Stromal cell of bone marrow (primary cell): ENCODE results near the gene CHID1.

Experiments
- DNase-seq: peaks from one replicate; pipeline ENCODE4 v3.0.0-alpha.2; 2012; ENCODE audit warnings: low read depth

CHID1 gene

DNA sequence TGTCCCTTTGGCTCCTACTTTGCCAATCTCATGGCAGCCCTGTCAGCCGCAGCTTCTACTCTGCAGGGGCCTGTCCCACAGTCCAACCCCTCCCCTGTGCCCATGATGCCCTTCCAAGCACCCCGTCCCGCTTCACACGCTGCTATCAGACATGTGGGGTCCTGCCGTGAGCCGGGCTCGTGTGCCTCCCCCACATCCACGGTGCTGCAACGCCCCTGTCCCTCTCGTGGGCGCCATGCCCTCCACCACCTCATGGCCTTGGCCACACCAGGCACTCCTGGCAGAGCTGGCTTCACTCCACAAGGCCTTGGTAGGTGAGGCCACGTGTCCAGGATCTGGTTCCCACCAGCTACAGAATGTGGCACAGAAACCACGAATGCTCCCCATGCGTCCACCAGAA is 23.0 kb downstream of the CHID1 start:
- DNase-seq = no peak

DNA sequence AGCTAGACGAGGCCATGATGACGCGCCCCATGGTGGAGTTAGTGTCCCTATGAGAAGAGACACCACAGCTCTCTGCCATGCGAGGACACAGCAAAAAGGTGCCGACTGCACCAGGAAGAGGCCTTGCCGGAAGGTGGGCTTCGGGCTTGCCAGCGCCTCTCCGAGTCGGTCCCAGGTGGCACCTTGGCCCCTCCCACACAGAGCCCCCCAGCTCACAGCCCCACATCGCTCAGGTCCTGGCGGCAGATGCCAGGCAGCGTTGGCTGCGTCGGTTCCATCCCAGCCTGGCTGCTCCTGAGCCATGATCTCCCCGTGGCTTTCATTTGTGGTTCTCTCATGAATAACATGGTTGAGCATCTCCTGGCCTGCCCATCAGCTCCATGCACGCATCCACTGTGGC is 24.0 kb downstream of the CHID1 start:
- DNase-seq = no peak

DNA sequence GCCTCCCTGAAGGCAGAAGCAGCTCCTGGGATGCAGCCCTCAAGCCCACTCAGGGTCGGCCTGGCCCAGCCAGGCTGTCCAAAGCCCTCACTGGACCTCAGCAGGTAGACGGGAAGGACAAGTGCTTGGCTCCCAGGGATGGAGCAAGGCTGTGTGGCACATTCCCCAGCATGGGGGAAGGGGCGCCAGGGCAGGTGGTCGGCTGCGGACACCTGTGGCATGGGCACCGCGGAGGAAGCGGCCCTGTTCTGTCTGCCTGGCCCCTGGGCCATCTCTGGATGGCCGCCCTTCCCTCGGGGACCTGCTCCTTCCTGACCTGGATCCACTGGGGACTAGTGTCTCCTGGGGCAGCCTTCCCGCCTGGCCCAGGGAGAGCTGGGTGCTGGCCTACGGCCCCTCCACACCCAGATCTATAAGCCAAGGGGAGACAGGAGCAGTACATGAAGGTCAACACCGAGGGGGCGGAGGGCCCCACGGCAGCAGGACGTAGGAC is 26.0 kb downstream of the CHID1 start:
- DNase-seq = no peak

DNA sequence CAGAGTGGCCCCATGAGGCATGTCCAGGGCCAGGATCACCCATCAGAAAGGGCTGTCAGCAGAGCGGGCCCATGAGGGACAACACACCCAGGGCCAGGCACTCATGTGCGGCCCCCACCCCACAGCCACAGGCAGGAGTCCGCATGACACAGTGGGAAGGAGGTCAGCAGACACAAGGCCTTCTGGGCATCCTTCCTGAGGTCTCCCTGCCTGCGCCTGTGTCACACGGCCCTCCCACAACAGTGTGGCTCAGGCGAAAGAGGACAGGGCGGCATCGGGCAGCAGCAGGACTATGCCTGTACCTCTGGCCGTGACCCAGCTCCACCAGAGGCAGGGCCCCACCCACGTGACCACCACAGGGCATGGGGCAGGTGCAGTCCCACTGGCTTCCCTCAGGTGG is 27.1 kb downstream of the CHID1 start:
- DNase-seq = no peak

DNA sequence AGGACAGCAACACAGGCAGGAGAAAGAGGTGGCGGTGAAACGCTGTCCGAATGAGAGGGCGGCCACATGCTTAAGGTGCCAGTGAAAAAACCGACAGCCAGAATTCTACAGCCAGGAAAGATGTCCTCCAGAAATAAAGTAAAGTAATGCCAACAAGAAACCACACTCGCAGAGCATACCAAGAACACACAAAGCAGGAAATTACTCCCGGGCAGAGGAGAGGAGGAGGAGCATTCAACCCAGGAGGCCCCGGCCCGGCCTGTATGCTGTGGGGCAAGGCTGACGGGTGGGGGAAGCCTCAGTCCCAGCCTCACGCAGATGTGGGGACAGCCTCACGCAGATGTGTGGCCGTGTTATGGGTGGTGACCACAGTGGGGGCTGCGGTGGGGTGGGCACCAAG is 28.0 kb downstream of the CHID1 start:
- DNase-seq = no peak

DNA sequence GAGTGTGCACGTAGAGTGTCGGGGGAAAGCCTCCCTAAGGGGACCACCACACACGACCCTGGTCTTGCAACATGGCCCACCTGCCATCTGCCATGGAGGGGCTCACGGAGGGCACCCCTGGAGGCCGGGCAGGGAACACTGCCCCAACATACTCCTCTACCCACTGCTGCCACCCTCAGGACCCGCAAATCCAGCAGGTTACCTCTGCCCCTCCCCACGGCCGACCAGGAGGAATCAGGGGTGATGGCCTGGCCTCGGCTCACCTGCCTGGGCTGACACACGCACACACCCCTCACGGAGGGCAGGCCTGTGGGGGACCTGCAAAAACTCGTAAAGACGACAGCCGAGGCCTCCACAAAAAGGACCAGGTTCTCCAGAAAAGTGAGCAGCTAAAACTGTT is 30.2 kb downstream of the CHID1 start:
- no peak for DNase-seq

DNA sequence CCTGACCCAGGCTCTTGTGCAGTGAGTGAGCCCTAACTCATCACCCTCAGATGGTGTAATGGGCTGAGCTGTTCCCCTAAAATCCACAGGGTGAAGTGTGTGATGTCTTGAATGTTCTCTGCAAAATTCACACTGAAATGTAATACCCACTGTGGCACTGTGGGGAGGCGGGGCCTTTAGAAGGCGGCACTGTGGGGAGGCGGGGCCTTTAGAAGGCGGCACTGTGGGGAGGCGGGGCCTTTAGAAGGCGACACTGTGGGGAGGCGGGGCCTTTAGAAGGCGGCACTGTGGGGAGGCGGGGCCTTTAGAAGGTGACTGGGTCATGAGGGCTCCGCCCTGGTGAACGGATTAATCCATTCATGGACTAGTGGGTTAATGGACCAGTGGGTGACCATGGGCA is 33.0 kb downstream of the CHID1 start:
- no peak for DNase-seq

DNA sequence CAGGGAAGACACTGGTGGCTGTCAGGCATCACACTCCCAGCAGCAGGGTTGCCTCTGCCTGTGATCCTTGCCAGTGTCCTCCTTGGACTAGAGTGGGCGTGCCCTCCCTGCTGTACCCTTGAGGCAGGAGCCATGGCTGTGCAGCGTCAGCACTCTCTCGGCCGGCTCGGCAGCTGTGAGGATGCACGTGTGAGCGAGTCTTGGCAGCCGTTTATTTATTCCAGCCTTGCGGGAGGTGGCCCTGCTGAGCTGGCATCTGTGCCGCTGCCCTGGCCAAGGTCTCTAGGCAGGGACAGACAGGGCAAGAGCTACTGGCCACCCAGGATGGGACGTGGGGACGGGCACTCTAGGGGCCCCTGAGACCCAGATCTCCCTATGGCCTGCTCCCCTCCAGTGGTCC is 34.1 kb downstream of the CHID1 start:
- no peak for DNase-seq

DNA sequence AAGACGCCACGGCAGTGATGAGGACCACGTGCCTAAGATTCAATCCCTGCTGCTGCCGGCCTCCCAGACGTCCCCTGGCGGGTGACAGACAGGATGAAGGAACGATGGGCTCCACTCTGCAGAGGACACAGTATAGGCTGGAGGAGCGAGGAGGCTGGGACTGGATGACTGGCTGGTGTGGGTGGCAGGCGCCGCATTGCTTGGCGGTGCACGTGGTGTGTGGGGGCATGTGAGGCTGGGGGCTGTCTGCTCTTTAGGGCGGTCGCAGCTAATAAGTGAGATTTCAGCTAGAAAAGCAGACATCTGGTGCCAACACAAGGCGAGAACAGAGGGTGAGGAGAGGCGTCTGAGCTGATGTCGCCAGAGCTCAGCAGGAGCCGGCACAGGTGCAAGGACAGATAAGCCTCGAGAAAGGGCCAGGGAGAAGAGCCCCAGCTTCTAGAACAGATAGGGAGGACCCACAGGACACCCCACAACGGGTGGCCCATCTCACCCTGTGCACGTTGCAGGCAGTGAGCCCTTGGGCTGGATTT is 34.8 kb downstream of the CHID1 start:
- DNase-seq = no peak

DNA sequence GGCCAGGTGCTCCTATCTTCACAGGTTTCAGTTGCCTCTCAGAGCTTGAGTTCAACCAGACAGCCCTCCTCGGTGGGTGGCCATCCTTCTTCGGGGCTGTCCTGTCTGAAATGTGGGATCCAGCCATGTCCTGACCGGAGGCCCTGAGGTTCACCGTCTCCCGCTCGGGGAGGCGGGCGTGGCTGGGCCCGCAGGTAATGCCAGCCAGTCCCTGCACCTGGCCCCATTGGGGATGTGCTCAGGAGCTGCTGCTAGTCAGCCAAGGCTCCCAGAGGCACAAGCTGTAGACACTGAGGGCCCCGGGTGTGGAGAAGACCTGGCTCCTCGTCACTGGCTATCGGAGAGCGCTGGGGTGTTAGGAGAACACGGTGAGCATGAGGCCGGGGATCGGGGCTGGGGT is 35.4 kb downstream of the CHID1 start:
- DNase-seq = no peak

DNA sequence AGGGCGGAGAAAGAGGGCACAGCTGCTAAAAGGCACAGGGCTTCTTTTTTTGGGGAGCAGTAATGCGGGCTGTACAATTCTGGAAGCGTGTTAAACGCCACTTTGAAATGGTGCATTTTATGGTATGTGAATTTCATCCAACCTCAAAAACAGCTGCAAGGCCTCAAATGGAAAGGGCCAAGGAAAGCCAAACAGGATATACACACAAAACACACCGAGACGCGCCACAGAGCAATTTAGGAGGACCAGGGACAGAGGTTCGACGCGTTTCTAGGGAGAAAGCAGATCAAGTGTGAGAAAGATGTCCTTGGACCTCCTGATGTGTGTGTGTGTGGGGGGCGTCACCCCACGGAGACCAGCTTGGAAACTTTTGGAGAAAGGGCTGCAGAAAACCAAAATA is 36.9 kb downstream of the CHID1 start:
- no peak for DNase-seq

DNA sequence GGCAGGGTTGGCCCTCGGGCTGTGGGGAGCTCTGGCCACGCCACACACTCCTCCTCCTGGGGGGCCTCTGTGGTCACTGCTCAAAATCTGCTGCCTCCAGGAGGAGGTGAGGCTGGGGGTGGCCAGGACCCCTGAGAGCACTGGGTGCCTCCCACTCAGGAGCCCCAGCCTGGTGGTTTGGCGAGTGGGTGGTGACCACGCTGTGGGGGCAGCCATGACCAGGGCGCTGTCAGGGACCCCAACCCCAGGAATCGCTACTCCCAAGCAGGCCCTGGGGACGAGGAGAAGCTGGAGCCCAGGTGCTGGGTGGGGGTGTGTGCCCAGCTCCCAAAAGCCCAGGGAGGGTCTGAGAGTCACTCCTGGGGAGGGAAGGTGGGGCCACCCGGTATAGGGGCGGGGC is 37.8 kb downstream of the CHID1 start:
- no peak for DNase-seq

DNA sequence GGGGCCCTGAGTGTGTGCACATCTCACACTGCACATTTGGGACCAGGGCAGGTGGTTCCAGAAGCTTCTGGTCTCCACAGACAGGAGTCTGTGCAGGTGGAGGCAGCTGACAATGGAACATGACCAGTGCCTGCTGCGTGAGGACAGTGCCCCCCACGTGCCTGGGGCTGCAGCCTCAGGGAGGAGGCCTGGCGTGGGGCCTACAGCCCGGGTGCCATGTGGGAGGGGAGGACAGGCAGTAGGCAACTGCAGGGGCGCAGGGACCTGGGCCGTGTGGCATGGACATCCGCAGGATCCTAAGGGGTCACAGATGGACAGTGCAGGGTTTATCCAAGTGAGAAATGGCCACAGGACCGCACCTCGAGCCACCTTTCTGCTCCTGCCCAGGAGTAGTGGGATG is 39.1 kb downstream of the CHID1 start:
- DNase-seq = no peak

DNA sequence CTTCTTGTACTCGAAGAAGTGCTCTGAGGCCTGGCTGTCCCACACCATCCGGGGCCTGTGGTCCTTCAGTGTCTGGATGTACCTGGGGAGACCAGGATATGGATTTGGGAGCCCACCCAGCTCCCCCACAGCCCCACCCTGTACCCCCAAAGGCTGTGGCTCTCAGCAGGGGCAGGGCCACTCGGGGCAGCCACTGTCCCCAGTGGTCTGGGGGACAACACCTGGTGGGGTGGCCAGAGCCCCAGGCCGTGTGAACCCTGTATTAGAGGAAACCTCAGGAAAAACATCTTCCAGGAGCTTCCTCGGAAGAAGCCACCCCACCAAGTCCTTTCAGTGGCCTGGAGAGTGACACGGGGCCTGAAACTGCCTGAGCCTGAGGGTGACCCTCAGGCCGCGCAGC is 40.2 kb downstream of the CHID1 start:
- DNase-seq = no peak

DNA sequence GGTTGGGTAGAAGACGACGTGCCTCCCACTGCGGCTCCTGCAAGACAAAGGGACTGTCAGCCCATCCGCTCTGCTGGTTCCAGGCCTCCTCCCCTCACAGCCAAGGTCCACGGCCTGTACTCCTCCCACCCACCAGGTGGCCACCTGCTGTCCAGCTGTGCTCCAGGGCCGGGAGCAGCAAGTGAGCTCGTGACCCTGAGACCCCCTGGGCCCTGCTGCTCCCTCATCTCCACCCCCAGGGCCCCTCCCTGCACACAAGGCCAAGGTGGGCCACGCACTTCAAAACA is 40.5 kb downstream of the CHID1 start:
- DNase-seq = no peak

DNA sequence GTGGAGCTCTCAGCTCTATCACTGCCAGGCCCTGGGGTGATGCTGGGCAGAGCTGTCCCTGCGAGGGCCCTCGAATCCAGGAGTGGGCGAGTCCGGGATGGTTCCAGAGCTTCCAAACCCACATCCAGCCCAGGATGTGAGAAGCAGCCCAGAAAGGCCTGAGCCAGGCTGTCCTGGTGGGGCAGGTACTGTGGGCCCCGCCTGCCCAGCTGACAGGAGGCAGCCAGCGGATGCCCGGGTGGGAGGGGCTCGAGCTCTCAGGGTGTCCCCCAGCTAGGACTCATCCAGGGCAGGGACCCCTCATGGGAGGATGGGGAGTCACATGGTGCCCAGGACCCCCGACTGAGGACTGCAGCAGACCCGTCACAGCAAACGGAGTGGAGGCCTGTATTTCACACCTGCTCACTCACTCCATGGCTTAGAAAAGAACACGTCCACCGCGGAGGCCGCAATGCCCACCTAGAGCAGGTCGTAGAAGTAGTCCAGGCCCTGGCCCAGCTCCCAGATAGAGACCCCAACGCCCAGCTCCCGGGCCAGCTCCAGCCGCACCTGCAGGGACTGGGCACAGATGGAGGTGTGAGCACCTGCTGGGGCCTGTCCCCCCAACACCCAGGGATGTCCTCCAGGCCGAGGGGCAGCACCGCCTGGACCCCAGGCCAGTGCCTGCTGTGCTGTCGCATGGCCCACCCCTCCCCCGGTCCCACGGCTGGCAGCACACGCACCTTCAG is 41.0 kb downstream of the CHID1 start:
- no peak for DNase-seq

DNA sequence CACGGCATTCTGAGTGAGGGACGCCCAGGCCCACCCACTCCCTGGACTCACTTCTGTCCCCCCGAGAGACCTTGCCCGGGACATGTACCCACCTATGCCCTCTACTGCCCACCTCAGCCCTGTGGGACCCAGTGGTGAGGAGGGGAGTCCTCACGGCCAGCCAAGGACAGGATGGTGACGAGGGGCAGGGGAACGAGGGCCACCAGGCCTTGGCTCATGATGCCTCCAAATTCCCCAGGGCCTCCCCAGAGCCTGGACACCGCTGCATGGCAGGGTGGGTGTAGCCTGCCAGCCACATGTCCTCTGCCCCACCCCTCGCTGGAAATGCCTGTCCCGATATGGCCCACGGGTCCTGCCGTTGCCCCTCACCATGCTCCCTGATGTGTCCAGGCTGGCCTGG is 41.8 kb downstream of the CHID1 start:
- no peak for DNase-seq

DNA sequence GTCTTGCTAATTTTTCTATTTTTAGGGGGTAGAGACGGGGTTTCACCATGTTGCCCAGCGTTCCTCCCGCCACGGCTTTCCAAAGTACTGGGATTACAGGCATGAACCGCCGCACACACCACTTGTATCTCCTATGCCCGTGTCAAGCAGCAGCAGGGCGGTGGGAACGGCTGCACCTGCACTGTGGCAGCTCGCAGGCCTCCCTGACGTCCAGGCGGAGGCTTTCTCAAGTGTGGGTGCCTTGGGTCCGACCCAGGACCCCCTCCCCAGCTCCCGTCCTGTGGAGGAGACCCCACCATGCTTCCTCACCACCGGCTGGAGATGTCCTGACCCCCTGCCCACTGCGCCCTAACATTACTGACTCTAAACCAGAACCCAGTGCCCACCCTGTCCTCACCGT is 42.2 kb downstream of the CHID1 start:
- no peak for DNase-seq

DNA sequence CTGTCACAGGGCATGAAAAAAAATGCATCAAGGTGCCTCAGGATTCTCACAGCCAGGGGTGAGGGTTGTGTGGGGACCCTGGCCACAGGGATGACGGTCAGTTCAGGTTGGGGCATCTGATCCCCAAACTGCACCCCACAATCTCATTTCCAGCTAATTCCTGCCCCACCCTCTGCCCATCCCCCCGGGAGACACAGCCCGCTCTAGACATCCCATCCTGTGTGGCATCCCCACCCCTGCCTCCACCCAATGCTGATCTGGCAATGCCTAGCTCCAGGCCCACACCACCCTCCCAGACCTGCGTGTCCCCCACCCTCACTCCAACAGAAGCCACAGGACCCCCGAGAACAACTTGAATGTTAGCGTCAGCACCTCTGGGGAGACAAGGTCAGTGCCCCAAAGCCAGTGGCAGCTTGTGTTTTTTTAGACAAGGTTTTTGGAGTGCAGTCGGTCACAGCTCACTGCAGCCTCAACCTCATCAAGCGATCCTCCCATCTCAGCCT is 42.7 kb downstream of the CHID1 start:
- DNase-seq = no peak

DNA sequence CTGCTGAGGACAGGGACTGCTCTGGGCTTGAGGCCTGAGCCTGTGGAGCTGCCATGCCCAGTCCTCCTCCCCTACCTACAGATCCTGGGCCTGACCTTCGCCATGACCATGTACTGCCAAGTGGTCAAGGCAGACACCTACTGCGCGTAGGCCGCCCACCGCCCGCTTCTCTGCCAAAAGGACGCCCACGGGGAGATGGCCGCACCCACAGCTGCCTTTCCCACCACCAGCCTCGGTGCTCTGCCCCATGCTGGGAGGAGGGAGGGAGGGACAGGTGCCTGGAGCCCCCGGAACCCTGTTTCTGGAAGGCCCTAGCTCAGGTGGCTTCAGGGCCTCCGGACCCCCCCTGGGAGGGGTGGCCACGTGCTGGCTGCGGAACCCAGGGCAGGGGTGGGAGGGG is 44.1 kb downstream of the CHID1 start:
- DNase-seq = no peak

DNA sequence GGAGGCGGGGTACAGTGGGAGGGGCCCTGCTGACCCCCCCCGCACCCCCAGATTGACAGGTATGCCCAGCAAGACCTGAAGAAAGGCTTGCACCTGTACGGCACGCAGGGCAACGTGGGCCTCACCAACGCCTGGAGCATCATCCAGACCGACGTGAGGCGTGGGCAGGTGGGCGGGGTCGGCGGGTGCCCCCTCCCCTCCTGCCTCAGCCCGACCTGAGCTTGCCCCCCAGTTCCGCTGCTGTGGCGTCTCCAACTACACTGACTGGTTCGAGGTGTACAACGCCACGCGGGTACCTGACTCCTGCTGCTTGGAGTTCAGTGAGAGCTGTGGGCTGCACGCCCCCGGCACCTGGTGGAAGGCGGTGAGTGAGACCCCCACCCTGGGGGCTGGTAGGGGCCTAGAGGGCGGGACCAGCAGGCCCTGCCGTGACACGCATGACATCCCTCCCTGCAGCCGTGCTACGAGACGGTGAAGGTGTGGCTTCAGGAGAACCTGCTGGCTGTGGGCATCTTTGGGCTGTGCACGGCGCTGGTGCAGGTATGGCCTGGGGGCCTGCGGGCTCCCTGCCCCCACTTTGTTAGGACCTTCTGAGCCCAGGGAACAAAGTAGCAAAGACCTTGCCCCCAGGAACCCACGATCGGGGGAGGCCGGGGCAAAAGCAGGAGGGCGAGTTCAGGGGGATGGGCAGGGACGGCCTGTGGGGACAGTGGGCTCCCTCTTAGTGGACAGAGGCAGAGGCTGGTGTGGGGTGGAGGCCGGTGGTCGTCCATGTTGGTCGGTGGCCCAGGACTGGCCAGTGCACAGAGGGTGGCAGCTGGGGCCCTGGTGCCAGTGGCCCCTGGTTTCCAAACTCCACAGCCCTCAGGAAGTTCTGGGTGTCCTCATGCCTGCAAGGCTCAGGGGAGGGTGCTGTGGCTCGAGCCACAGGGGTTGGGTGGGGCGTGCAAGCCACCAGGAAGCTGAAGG is 44.9 kb downstream of the CHID1 start:
- no peak for DNase-seq

DNA sequence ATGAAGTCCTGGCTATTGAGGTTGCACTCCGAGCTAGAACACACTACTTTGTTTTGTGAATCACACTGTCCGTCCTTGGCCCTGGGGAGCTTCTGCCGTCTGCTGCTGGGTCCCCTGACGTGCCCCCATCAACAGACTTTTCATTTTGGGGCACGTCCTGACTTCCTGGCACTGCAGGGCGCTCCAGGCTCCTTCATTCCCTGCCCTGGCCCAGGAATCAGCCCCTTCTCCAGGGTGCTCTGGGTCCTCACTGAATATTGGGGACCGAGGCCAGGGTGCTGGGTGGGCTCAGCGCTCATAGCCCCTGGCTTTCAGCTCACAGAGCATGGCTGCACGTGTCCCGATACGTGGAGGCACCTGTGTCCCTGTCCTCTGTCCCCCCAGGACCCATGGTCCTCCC is 45.7 kb downstream of the CHID1 start:
- DNase-seq = no peak
